Measurements from ENCODE around the gene ZNF394. TPM values are rescaled to one million over a fixed set of nuclear protein-coding genes. Genes with fewer than 3 reads are reported as not detected.
A peak's percentile ranks its signal among the peaks of the same experiment; 100 is the strongest.
"Not testable (repeated sequence)": the region's sequence is repeated elsewhere in the genome, so short reads cannot be mapped to it uniquely, and the experiment has no call there.

Gene ZNF394
- total RNA-seq, 1 donor from 2014 or later: 15.2 TPM

GRCh38 chr7:99521399-99521798, 21.3 kb upstream of the ZNF394 start:
- Histone ChIP-seq H3K4me3 (ENCODE audit: low read depth, low read length) (no peak overlapping the region), H3K27me3 (ENCODE audit: control insufficient read depth, insufficient read depth, low read length) (no peaks in the 10 kb centered on the region), H3K36me3 (ENCODE audit: control insufficient read depth, insufficient read depth, low read length) (no peaks in the 10 kb centered on the region)
- TF ChIP-seq, protein P1, sequence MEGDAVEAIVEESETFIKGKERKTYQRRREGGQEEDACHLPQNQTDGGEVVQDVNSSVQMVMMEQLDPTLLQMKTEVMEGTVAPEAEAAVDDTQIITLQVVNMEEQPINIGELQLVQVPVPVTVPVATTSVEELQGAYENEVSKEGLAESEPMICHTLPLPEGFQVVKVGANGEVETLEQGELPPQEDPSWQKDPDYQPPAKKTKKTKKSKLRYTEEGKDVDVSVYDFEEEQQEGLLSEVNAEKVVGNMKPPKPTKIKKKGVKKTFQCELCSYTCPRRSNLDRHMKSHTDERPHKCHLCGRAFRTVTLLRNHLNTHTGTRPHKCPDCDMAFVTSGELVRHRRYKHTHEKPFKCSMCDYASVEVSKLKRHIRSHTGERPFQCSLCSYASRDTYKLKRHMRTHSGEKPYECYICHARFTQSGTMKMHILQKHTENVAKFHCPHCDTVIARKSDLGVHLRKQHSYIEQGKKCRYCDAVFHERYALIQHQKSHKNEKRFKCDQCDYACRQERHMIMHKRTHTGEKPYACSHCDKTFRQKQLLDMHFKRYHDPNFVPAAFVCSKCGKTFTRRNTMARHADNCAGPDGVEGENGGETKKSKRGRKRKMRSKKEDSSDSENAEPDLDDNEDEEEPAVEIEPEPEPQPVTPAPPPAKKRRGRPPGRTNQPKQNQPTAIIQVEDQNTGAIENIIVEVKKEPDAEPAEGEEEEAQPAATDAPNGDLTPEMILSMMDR (IDR thresholded peaks at IDR 0.05; ENCODE audit: insufficient read depth, low read length, poor library complexity, severe bottlenecking): no peak
- no peak for DNase-seq (ENCODE audit: low read depth)

DNA sequence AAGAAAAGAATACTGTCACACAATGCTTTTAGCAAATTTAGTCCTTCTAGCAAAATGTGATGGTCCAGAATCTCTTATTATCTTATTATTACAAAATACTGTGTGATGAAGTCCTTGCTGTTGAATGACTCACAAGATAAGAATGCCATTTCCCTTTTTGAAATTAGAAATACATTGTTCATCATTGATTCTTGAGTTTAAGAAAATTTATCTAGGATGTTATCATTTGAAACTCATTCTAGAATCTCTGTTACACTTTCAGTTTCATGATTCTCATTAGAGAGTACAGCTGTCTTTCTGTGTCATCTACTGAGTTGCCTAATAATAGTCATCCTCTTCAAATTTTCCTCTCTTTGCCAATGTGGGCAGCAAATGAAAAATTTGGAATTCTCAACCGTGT, 14.0 kb upstream of the ZNF394 start:
- Histone ChIP-seq H3K4me3 (ENCODE audit: low read depth, low read length) (no peak overlapping the region), H3K36me3 (ENCODE audit: control insufficient read depth, insufficient read depth, low read length) (peaks cover 2% of the 10 kb centered on the region), H3K27me3 (ENCODE audit: control insufficient read depth, insufficient read depth, low read length) (no peaks in the 10 kb centered on the region)
- no peak for DNase-seq (ENCODE audit: low read depth)
- TF ChIP-seq, protein P1 (IDR thresholded peaks at IDR 0.05; ENCODE audit: insufficient read depth, low read length, poor library complexity, severe bottlenecking): no peak

- Histone ChIP-seq H3K4me3 (ENCODE audit: low read depth, low read length) (peak overlapping the region; percentile 96), H3K27me3 (ENCODE audit: control insufficient read depth, insufficient read depth, low read length) (no peaks in the 10 kb centered on the region), H3K36me3 (ENCODE audit: control insufficient read depth, insufficient read depth, low read length) (no peaks in the 10 kb centered on the region)
- no peak for DNase-seq (ENCODE audit: low read depth)
- TF ChIP-seq, protein P1 (IDR thresholded peaks at IDR 0.05; ENCODE audit: insufficient read depth, low read length, poor library complexity, severe bottlenecking): no peak
Measured at GRCh38 chr7:99505324-99505662, 5.2 kb upstream of the ZNF394 start.

GRCh38 chr7:99504603-99505323, 4.7 kb upstream of the ZNF394 start, which contains the start of gene ZKSCAN5:
Gene ZKSCAN5, plus strand, starts transcription at chr7:99504662. Its CDS starts 1,383 bp downstream, at chr7:99506045.
- H3K4me3 ChIP-seq (ENCODE audit: low read depth, low read length): peak within 1 kb of the TSS; percentile 96
- TF ChIP-seq, protein P1 (IDR thresholded peaks at IDR 0.05; ENCODE audit: insufficient read depth, low read length, poor library complexity, severe bottlenecking): no peak
- H3K36me3 ChIP-seq (ENCODE audit: control insufficient read depth, insufficient read depth, low read length): no peaks in the 10 kb centered on the region
- DNase-seq (ENCODE audit: low read depth): peak; percentile 60
- no peaks in the 10 kb centered on the region for H3K27me3 ChIP-seq (ENCODE audit: control insufficient read depth, insufficient read depth, low read length)

DNA sequence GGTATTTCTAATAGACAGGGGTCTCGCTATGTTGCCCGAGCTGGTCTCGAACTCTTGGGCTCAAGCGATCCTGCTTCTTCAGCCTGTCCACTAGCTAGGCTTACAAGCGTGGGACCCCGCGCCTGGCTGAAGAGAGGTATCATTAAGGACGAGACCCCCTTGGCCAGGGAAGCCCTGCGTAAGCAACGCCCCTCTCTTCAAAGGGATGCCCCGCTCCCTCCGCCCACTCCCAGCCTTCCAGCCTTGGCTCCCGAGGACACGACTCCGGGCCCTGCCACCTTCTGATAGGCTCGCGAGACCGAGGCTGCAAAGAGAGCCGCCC, 4.2 kb upstream of the ZNF394 start:
- TF ChIP-seq, protein P1 (IDR thresholded peaks at IDR 0.05; ENCODE audit: insufficient read depth, low read length, poor library complexity, severe bottlenecking): no peak
- no peaks in the 10 kb centered on the region for H3K27me3 ChIP-seq (ENCODE audit: control insufficient read depth, insufficient read depth, low read length)
- peak; percentile 83 for DNase-seq (ENCODE audit: low read depth)
- H3K36me3 ChIP-seq (ENCODE audit: control insufficient read depth, insufficient read depth, low read length): no peaks in the 10 kb centered on the region
- H3K4me3 ChIP-seq (ENCODE audit: low read depth, low read length): peak overlapping the region; percentile 96

DNA sequence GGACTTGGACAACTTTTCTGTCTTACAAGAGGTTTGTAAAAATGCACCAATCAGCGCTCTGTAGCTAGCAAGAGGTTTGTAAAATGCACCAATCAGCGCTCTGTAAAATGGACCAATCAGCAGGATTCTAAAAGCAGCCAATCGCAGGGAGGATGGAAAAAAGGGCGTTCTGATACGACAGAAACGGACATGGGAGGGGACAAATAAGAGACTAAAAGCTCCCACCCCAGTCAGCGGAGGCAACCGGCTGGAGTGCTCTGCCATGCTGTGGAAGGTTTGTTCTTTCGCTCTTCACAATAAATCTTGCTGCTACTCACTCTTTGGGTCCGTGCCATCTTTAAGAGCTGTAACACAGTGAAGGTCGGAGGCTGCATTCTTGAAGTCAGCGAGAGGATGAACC, 1.2 kb upstream of the ZNF394 start:
- not testable (repeated sequence) for H3K27me3 ChIP-seq (ENCODE audit: control insufficient read depth, insufficient read depth, low read length); H3K36me3 ChIP-seq (ENCODE audit: control insufficient read depth, insufficient read depth, low read length); H3K4me3 ChIP-seq (ENCODE audit: low read depth, low read length); DNase-seq (ENCODE audit: low read depth)
